Fibroblast of lung (primary cell): ENCODE results near the gene CEP152. TPM values are rescaled to one million over a fixed set of nuclear protein-coding genes. Genes with fewer than 3 reads are reported as not detected.

ENCODE experiments used
- DNase-seq, 2 donors: peaks; one replicate each; pipeline versions ENCODE4 v3.0.0 to v3.0.0-alpha.2; 2010; ENCODE audit warnings: low read depth in 2 of 2
- H2AFZ ChIP-seq: 2 replicates; pipeline ENCODE4 v1.5.1; 2012; ENCODE audit warnings: low read length, control low read depth, inconsistent platforms
- H3K27ac ChIP-seq: 2 replicates; pipeline ENCODE4 v1.5.1; 2011; ENCODE audit warnings: low read length, control low read depth; ENCODE audit not compliant: insufficient read depth
- H3K27me3 ChIP-seq: 2 replicates; pipeline ENCODE4 v1.5.1; 2011; ENCODE audit warnings: mild to moderate bottlenecking, low read length; ENCODE audit not compliant: control insufficient read depth, insufficient read depth
- H3K36me3 ChIP-seq: 2 replicates; pipeline ENCODE4 v1.5.1; 2011; ENCODE audit warnings: low read length; ENCODE audit not compliant: control insufficient read depth, insufficient read depth
- H3K4me1 ChIP-seq: 2 replicates; pipeline ENCODE4 v1.5.1; 2011; ENCODE audit warnings: low read length; ENCODE audit not compliant: control insufficient read depth, insufficient read depth; ENCODE audit errors: extremely low read depth
- H3K4me2 ChIP-seq: 2 replicates; pipeline ENCODE4 v1.5.1; 2011; ENCODE audit warnings: low read length, control low read depth; ENCODE audit not compliant: insufficient read depth; ENCODE audit errors: extremely low read depth
- H3K4me3 ChIP-seq, 4 experiments: fragments of 200-600 bp in 1 of 4; sonication (generic) in 1 of 4; replicated peaks in 1 of 4; 2 replicates each; pipeline ENCODE4 v1.5.1; 2011 to 2016; ENCODE audit warnings: low read length in 4 of 4, low read depth in 3 of 4, mild to moderate bottlenecking in 3 of 4, control low read depth in 2 of 4, inconsistent platforms in 1 of 4, mixed read lengths in 1 of 4; ENCODE audit not compliant: insufficient read depth in 1 of 4; ENCODE audit errors: control extremely low read depth in 1 of 4
- H3K79me2 ChIP-seq: 2 replicates; pipeline ENCODE4 v1.5.1; 2012; ENCODE audit warnings: mild to moderate bottlenecking, low read length, inconsistent platforms; ENCODE audit not compliant: control insufficient read depth, insufficient read depth
- H3K9ac ChIP-seq: 2 replicates; pipeline ENCODE4 v1.5.1; 2011; ENCODE audit warnings: mild to moderate bottlenecking, low read length, control low read depth; ENCODE audit not compliant: insufficient read depth
- H3K9me3 ChIP-seq: 2 replicates; pipeline ENCODE4 v1.5.1; 2012; ENCODE audit warnings: low read depth, low read length; ENCODE audit not compliant: control insufficient read depth, insufficient read depth
- H4K20me1 ChIP-seq: 2 replicates; pipeline ENCODE4 v1.5.1; 2011; ENCODE audit warnings: low read length; ENCODE audit not compliant: control insufficient read depth, insufficient read depth; ENCODE audit errors: extremely low read depth
- CTCF ChIP-seq, 2 donors: IDR thresholded peaks in 1 of 2; conservative IDR thresholded peaks in 1 of 2; 1 replicate in 1 of 2; 2 replicates in 1 of 2; pipeline ENCODE4 v1.5.1; 2011 to 2012; ENCODE audit warnings: low read length in 2 of 2, control low read depth in 1 of 2, inconsistent platforms in 1 of 2, low read depth in 1 of 2, mild to moderate bottlenecking in 1 of 2
- EZH2 ChIP-seq: IDR thresholded peaks from 2 replicates; pipeline ENCODE4 v1.5.1; 2012; ENCODE audit warnings: low read length, control low read depth, mild to moderate bottlenecking; ENCODE audit errors: missing control alignments
- polyA plus RNA-seq, 2 donors: library from polyadenylated mRNA; depleted of rRNA in 1 of 2; stranded (reverse) in 1 of 2; unstranded in 1 of 2; fragments of >200 nt; gene quantifications; 2 replicates each; pipeline ENCODE4 v1.2.1, GENCODE V29; 2011 to 2012; ENCODE audit warnings: missing spikeins in 1 of 2
- total RNA-seq: library from RNA; depleted of rRNA; stranded (reverse); fragments of >200 nt; gene quantifications from 2 replicates; pipeline ENCODE4 v1.2.1, GENCODE V29; 2014

Gene CEP152
- total and polyA plus RNA-seq, 2 donors (not counting 1 experiment from before 2014, with no cell fraction given), result 0.72 to 7.8 TPM

GRCh38 chr15:48712546-48712945, 98.3 kb downstream of the CEP152 start:
- TF ChIP-seq EZH2 (no peak), CTCF (conservative IDR thresholded peaks at IDR 0.05 in 1 of 2, IDR thresholded peaks at IDR 0.05 in 1 of 2; ENCODE audit: low read depth in 1 of 2, low read length in 2 of 2) (no peak)
- no peak for DNase-seq
- Histone ChIP-seq H3K9me3 (no peaks in the 10 kb centered on the region), H3K4me3 (no peak overlapping the region), H3K4me1 (no peaks in the 10 kb centered on the region), H3K36me3 (no peaks in the 10 kb centered on the region), H3K27me3 (no peaks in the 10 kb centered on the region), H3K79me2 (no peaks in the 10 kb centered on the region), H4K20me1 (no peaks in the 10 kb centered on the region), H2AFZ (no peak overlapping the region), H3K4me2 (no peak overlapping the region), H3K9ac (no peak overlapping the region), H3K27ac (no peak overlapping the region)

- Histone ChIP-seq H4K20me1 (no peaks in the 10 kb centered on the region), H3K27ac (no peak overlapping the region), H3K4me2 (no peak overlapping the region), H3K9ac (no peak overlapping the region), H3K36me3 (no peaks in the 10 kb centered on the region), H2AFZ (no peak overlapping the region), H3K4me3 (no peak overlapping the region), H3K4me1 (no peaks in the 10 kb centered on the region), H3K79me2 (no peaks in the 10 kb centered on the region), H3K27me3 (no peaks in the 10 kb centered on the region), H3K9me3 (no peaks in the 10 kb centered on the region)
- DNase-seq, result peak in 1 of 2 donors; percentile 27
- no peak for TF ChIP-seq CTCF (conservative IDR thresholded peaks at IDR 0.05 in 1 of 2, IDR thresholded peaks at IDR 0.05 in 1 of 2; ENCODE audit: low read depth in 1 of 2, low read length in 2 of 2)
- TF ChIP-seq EZH2, result no peak
Observed at GRCh38 chr15:48710952-48711495, 99.8 kb downstream of the CEP152 start.

- Histone ChIP-seq H3K27me3 (no peaks in the 10 kb centered on the region), H3K27ac (no peak overlapping the region), H2AFZ (no peak overlapping the region), H3K36me3 (no peaks in the 10 kb centered on the region), H3K79me2 (no peaks in the 10 kb centered on the region), H3K4me3 (no peak overlapping the region), H3K4me2 (no peak overlapping the region), H3K9me3 (no peaks in the 10 kb centered on the region), H3K4me1 (no peaks in the 10 kb centered on the region), H4K20me1 (no peaks in the 10 kb centered on the region), H3K9ac (no peak overlapping the region)
- no peak for TF ChIP-seq CTCF (conservative IDR thresholded peaks at IDR 0.05 in 1 of 2, IDR thresholded peaks at IDR 0.05 in 1 of 2; ENCODE audit: low read depth in 1 of 2, low read length in 2 of 2)
- TF ChIP-seq EZH2, result no peak
- DNase-seq, result no peak
Observed at GRCh38 chr15:48708641-48709040, 102.2 kb downstream of the CEP152 start.
